H9 (cell line): Measurements from ENCODE around the gene SULT1A1. TPM values are rescaled to one million over a fixed set of nuclear protein-coding genes. Genes with fewer than 3 reads are reported as not detected.

ENCODE experiments used
- DNase-seq: peaks from one replicate; pipeline ENCODE4 v3.0.0-alpha.2; 2017
- H2AFZ ChIP-seq: one replicate; pipeline ENCODE4 v1.6.1; 2013; ENCODE audit warnings: mild to moderate bottlenecking, low read length, control low read depth, moderate library complexity
- H2AK5ac ChIP-seq: 2 replicates; pipeline ENCODE4 v1.6.1; 2013; ENCODE audit warnings: low read length, control low read depth, mixed read lengths; ENCODE audit not compliant: insufficient read length
- H2BK120ac ChIP-seq: one replicate; pipeline ENCODE4 v1.6.1; 2013; ENCODE audit warnings: low read depth, mild to moderate bottlenecking, low read length, control low read depth, inconsistent platforms; ENCODE audit not compliant: poor library complexity, severe bottlenecking
- H2BK12ac ChIP-seq: 2 replicates; pipeline ENCODE4 v1.6.1; 2013; ENCODE audit warnings: low read length, control low read depth, mixed read lengths, low read depth; ENCODE audit not compliant: insufficient read length
- H2BK15ac ChIP-seq: 2 replicates; pipeline ENCODE4 v1.6.1; 2013; ENCODE audit warnings: low read depth, low read length, control low read depth
- H2BK20ac ChIP-seq: one replicate; pipeline ENCODE4 v1.6.1; 2013; ENCODE audit warnings: low read depth, mild to moderate bottlenecking, low read length, control low read depth, inconsistent platforms; ENCODE audit not compliant: poor library complexity, severe bottlenecking
- H2BK5ac ChIP-seq: 2 replicates; pipeline ENCODE4 v1.6.1; 2013; ENCODE audit warnings: low read length, control low read depth, mixed read lengths; ENCODE audit not compliant: insufficient read length
- H3K14ac ChIP-seq: 2 replicates; pipeline ENCODE4 v1.6.1; 2013; ENCODE audit warnings: low read length, control low read depth; ENCODE audit not compliant: insufficient read depth
- H3K18ac ChIP-seq: 2 replicates; pipeline ENCODE4 v1.6.1; 2013; ENCODE audit warnings: low read depth, mild to moderate bottlenecking, mixed read lengths, low read length, control low read depth; ENCODE audit not compliant: insufficient read length
- H3K23ac ChIP-seq: 2 replicates; pipeline ENCODE4 v1.6.1; 2013; ENCODE audit warnings: low read length, control low read depth, mixed read lengths, low read depth; ENCODE audit not compliant: insufficient read length
- H3K23me2 ChIP-seq: 2 replicates; pipeline ENCODE4 v1.6.1; 2013; ENCODE audit warnings: low read depth, mild to moderate bottlenecking, mixed read lengths, low read length, control low read depth; ENCODE audit not compliant: insufficient read length, poor library complexity, severe bottlenecking
- H3K27ac ChIP-seq: 2 replicates; pipeline ENCODE4 v1.5.1; 2013; ENCODE audit warnings: low read length, control low read depth, mixed read lengths, low read depth; ENCODE audit not compliant: insufficient read length
- H3K27me3 ChIP-seq: 2 replicates; pipeline ENCODE4 v1.6.1; 2013; ENCODE audit warnings: low read length, control low read depth, inconsistent platforms; ENCODE audit not compliant: insufficient read depth
- H3K4ac ChIP-seq: 2 replicates; pipeline ENCODE4 v1.6.1; 2013; ENCODE audit warnings: low read depth, mild to moderate bottlenecking, control low read depth, inconsistent platforms, low read length, moderate library complexity
- H3K4me1 ChIP-seq: 2 replicates; pipeline ENCODE4 v1.6.1; 2013; ENCODE audit warnings: low read length, control low read depth, inconsistent platforms; ENCODE audit not compliant: insufficient read depth
- H3K4me2 ChIP-seq: 2 replicates; pipeline ENCODE4 v1.6.1; 2013; ENCODE audit warnings: low read length, control low read depth, mixed read lengths; ENCODE audit not compliant: insufficient read length, insufficient read depth
- H3K56ac ChIP-seq: 2 replicates; pipeline ENCODE4 v1.6.1; 2013; ENCODE audit warnings: low read depth, mild to moderate bottlenecking, mixed read lengths, low read length, control low read depth; ENCODE audit not compliant: insufficient read length
- H3K79me1 ChIP-seq: 2 replicates; pipeline ENCODE4 v1.6.1; 2013; ENCODE audit warnings: low read depth, mild to moderate bottlenecking, moderate library complexity, low read length, control low read depth, inconsistent platforms; ENCODE audit not compliant: insufficient read depth, poor library complexity, severe bottlenecking
- H3K79me2 ChIP-seq: 2 replicates; pipeline ENCODE4 v1.6.1; 2013; ENCODE audit warnings: low read length, control low read depth, inconsistent platforms; ENCODE audit not compliant: insufficient read depth
- H3K9ac ChIP-seq: 2 replicates; pipeline ENCODE4 v1.6.1; 2013; ENCODE audit warnings: low read length, control low read depth, mixed read lengths; ENCODE audit not compliant: insufficient read length; ENCODE audit errors: extremely low read depth
- H3K9me3 ChIP-seq: one replicate; pipeline ENCODE4 v1.6.1; 2013; ENCODE audit warnings: low read depth, low read length, inconsistent platforms; ENCODE audit not compliant: control insufficient read depth
- H3T11ph ChIP-seq: one replicate; pipeline ENCODE4 v1.6.1; 2013; ENCODE audit warnings: mild to moderate bottlenecking, low read length, control low read depth, inconsistent platforms
- H4K20me1 ChIP-seq: one replicate; pipeline ENCODE4 v1.6.1; 2013; ENCODE audit not compliant: control insufficient read depth, insufficient read length, insufficient read depth
- H4K5ac ChIP-seq: 2 replicates; pipeline ENCODE4 v1.6.1; 2013; ENCODE audit warnings: low read depth, mild to moderate bottlenecking, mixed read lengths, low read length, control low read depth; ENCODE audit not compliant: insufficient read length
- H4K8ac ChIP-seq: replicated peaks from 2 replicates; pipeline ENCODE4 v1.6.1; 2013; ENCODE audit warnings: low read length, control low read depth, mixed read lengths, low read depth; ENCODE audit not compliant: insufficient read length
- H4K91ac ChIP-seq: 2 replicates; pipeline ENCODE4 v1.6.1; 2013; ENCODE audit warnings: low read depth, mild to moderate bottlenecking, moderate library complexity, mixed read lengths, low read length, control low read depth; ENCODE audit not compliant: insufficient read length
- H3K27ac Mint-ChIP-seq, 3 experiments: 2 replicates in 2 of 3; 3 replicates in 1 of 3; pipeline ENCODE4 v1.8.0; 2020 to 2021; ENCODE audit warnings: mixed read lengths in 3 of 3, mild to moderate bottlenecking in 1 of 3, moderate library complexity in 1 of 3
- H3K27me3 Mint-ChIP-seq: 2 replicates; pipeline ENCODE4 v1.8.0; 2021; ENCODE audit warnings: low read depth, mild to moderate bottlenecking, moderate library complexity, mixed read lengths
- H3K36me3 Mint-ChIP-seq, 3 experiments: 2 replicates in 2 of 3; 3 replicates in 1 of 3; pipeline ENCODE4 v1.8.0; 2020 to 2021; ENCODE audit warnings: low read depth in 3 of 3, mixed read lengths in 3 of 3; ENCODE audit not compliant: insufficient read depth in 1 of 3
- H3K4me1 Mint-ChIP-seq, 2 experiments: 2 replicates each; pipeline ENCODE4 v1.8.0; 2020; ENCODE audit warnings: mixed read lengths in 2 of 2
- H3K4me3 Mint-ChIP-seq, 2 experiments: 2 replicates in 1 of 2; 3 replicates in 1 of 2; pipeline ENCODE4 v1.8.0; 2020 to 2021; ENCODE audit warnings: mild to moderate bottlenecking in 2 of 2, mixed read lengths in 2 of 2, moderate library complexity in 1 of 2
- H3K9me3 Mint-ChIP-seq, 2 experiments: 2 replicates in 1 of 2; 3 replicates in 1 of 2; pipeline ENCODE4 v1.8.0; 2020; ENCODE audit warnings: mild to moderate bottlenecking in 2 of 2, mixed read lengths in 2 of 2, moderate library complexity in 1 of 2
- WGBS: extraction: QIAGEN DNeasy Blood & Tissue Kit; methylation state at CpG from one replicate; pipeline ENCODE4 v1.1.7; 2013; ENCODE audit warnings: missing lambda C conversion rate, low lambda C conversion rate, mixed read lengths; ENCODE audit not compliant: insufficient read length; ENCODE audit errors: extremely low coverage; 5-methylcytosine and 5-hydroxymethylcytosine counted together
- total RNA-seq: library from RNA; stranded (reverse); gene quantifications from 2 replicates; pipeline ENCODE4 v1.2.1, GENCODE V29; 2021
- TF ChIP-seq, protein P1 (sequence below): fragments of 200-600 bp; sonication (generic); conservative IDR thresholded peaks from 3 replicates; pipeline ENCODE4 v1.8.0; 2021; ENCODE audit warnings: antibody characterized with exemption, mild to moderate bottlenecking

Gene SULT1A1
- total RNA-seq, 1 experiment from 2014 or later: 4.8 TPM

- Histone ChIP-seq H3K9ac (no peak overlapping the region), H4K8ac (no peak overlapping the region), H3K27me3 (no peaks in the 10 kb centered on the region), H3K56ac (no peak overlapping the region), H3K18ac (no peak overlapping the region), H3K79me1 (no peaks in the 10 kb centered on the region), H3K23me2 (no peaks in the 10 kb centered on the region), H2BK5ac (no peak overlapping the region), H3K4me2 (no peak overlapping the region), H3K79me2 (no peaks in the 10 kb centered on the region), H2AK5ac (no peak overlapping the region), H3K4me1 (no peaks in the 10 kb centered on the region; the same call in 1 of the 2 replicates), H3T11ph (no peak overlapping the region), H3K9me3 (no peaks in the 10 kb centered on the region), H2BK12ac (no peak overlapping the region), H3K27ac (no peak overlapping the region), H2BK20ac (no peak overlapping the region), H2BK15ac (no peak overlapping the region), H4K91ac (no peak overlapping the region), H3K4ac (no peak overlapping the region), H2BK120ac (no peak overlapping the region), H4K20me1 (no peaks in the 10 kb centered on the region), H4K5ac (no peak overlapping the region), H3K23ac (no peak overlapping the region), H3K14ac (no peak overlapping the region), H2AFZ (no peak overlapping the region)
- TF ChIP-seq, protein P1, sequence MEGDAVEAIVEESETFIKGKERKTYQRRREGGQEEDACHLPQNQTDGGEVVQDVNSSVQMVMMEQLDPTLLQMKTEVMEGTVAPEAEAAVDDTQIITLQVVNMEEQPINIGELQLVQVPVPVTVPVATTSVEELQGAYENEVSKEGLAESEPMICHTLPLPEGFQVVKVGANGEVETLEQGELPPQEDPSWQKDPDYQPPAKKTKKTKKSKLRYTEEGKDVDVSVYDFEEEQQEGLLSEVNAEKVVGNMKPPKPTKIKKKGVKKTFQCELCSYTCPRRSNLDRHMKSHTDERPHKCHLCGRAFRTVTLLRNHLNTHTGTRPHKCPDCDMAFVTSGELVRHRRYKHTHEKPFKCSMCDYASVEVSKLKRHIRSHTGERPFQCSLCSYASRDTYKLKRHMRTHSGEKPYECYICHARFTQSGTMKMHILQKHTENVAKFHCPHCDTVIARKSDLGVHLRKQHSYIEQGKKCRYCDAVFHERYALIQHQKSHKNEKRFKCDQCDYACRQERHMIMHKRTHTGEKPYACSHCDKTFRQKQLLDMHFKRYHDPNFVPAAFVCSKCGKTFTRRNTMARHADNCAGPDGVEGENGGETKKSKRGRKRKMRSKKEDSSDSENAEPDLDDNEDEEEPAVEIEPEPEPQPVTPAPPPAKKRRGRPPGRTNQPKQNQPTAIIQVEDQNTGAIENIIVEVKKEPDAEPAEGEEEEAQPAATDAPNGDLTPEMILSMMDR: no peak
- DNase-seq: no peak
- Mint-ChIP-seq H3K27me3 (no peaks in the 10 kb centered on the region), H3K4me1 (peaks cover 5% of the 10 kb centered on the region in 2 experiments; a peak in 3 of 4 replicates), H3K27ac (no peak overlapping the region), H3K4me3 (no peak overlapping the region), H3K9me3 (no peaks in the 10 kb centered on the region), H3K36me3 (peaks cover 13 to 47% (median 30%) of the 10 kb centered on the region in 3 experiments)
- no CpG with 5 or more reads among the region's 6 CpGs for WGBS
Observed at GRCh38 chr16:28591355-28591754, 18.5 kb downstream of the SULT1A1 start.
